Liver (tissue), 3 donors: ENCODE measurements around the gene PDE3A.

ENCODE experiments used
- EGR1 ChIP-seq, 2 donors: IDR thresholded peaks; 2 replicates each; pipeline ENCODE4 v1.6.1; 2016 to 2018; ENCODE audit warnings: antibody characterized with exemption in 2 of 2, low read depth in 2 of 2
- GABPA ChIP-seq, 2 donors: IDR thresholded peaks in 1 of 2; conservative IDR thresholded peaks in 1 of 2; 2 replicates each; pipeline ENCODE4 v1.6.1; 2016; ENCODE audit warnings: antibody characterized with exemption in 2 of 2, mild to moderate bottlenecking in 1 of 2, moderate library complexity in 1 of 2
- JUND ChIP-seq, 2 donors: IDR thresholded peaks; 2 replicates each; pipeline ENCODE4 v1.6.1; 2016; ENCODE audit warnings: antibody characterized with exemption in 2 of 2
- RAD21 ChIP-seq, 2 donors: IDR thresholded peaks; 2 replicates each; pipeline ENCODE4 v1.6.1; 2016; ENCODE audit warnings: antibody characterized with exemption in 2 of 2, mild to moderate bottlenecking in 2 of 2
- SP1 ChIP-seq: IDR thresholded peaks from 2 replicates; pipeline ENCODE4 v1.6.1; 2018; ENCODE audit warnings: antibody characterized with exemption, mild to moderate bottlenecking
- TAF1 ChIP-seq: conservative IDR thresholded peaks from 2 replicates; pipeline ENCODE4 v1.6.1; 2016; ENCODE audit warnings: antibody characterized with exemption, mild to moderate bottlenecking
- YY1 ChIP-seq: IDR thresholded peaks from 2 replicates; pipeline ENCODE4 v1.6.1; 2016; ENCODE audit warnings: antibody characterized with exemption, mild to moderate bottlenecking
- TF ChIP-seq, protein P1 (sequence below): fragments of 150-350 bp; IDR thresholded peaks from 2 replicates; pipeline ENCODE4 v1.5.1; 2017; ENCODE audit warnings: improper control_type of control experiment, low read depth, low read length; ENCODE audit not compliant: missing input control
- TF ChIP-seq, protein P2 (sequence below): IDR thresholded peaks from 2 replicates; pipeline ENCODE4 v1.6.1; 2016; ENCODE audit warnings: antibody characterized with exemption, mild to moderate bottlenecking
- donor health status: healthy.
- donor health status: healthy.

DNA sequence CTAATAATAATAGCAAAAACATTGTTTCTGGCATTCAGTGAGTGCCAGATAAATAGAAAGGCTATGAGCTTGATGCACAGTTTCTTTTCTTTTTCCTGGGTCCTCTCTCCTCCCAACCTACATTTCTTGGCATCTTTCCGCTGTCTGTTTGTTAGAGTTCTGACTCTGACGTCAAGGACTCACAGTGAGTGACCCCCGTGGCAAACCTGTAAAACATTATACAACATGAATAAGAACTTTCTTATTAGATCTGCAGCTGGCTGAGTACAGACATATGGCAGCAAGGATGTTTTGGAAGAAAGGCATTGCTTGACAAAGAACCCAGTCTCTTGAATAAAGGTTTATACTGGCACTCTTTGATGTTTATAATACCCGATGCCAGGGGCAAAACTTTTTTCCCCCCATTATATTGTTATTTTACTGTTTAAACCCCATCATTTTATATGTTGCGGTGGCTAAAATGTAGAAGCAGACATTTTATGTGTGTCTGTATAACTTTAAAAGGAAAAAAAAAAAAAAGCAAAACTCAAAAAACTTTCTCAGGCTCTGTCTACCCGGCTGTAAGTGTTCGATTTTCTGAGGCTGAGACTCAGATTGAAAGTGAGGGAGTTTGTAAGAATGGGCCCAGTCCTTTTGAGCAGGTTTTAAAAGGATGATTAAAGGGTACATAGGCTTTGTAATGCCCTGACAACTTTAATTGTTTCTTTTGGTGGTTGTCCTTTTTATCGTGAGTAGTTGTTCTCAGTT is 159.3 kb downstream of the PDE3A start:
- TF ChIP-seq JUND (IDR thresholded peaks at IDR 0.05) (no peak), GABPA (IDR thresholded peaks at IDR 0.05 in 1 of 2, conservative IDR thresholded peaks at IDR 0.05 in 1 of 2) (no peak), EGR1 (IDR thresholded peaks at IDR 0.05; ENCODE audit: low read depth in 2 of 2) (no peak), YY1 (no peak), TAF1 (no peak), SP1 (no peak), RAD21 (IDR thresholded peaks at IDR 0.05) (no peak)
- TF ChIP-seq, protein P1, sequence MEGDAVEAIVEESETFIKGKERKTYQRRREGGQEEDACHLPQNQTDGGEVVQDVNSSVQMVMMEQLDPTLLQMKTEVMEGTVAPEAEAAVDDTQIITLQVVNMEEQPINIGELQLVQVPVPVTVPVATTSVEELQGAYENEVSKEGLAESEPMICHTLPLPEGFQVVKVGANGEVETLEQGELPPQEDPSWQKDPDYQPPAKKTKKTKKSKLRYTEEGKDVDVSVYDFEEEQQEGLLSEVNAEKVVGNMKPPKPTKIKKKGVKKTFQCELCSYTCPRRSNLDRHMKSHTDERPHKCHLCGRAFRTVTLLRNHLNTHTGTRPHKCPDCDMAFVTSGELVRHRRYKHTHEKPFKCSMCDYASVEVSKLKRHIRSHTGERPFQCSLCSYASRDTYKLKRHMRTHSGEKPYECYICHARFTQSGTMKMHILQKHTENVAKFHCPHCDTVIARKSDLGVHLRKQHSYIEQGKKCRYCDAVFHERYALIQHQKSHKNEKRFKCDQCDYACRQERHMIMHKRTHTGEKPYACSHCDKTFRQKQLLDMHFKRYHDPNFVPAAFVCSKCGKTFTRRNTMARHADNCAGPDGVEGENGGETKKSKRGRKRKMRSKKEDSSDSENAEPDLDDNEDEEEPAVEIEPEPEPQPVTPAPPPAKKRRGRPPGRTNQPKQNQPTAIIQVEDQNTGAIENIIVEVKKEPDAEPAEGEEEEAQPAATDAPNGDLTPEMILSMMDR: no peak
- TF ChIP-seq, protein P2, sequence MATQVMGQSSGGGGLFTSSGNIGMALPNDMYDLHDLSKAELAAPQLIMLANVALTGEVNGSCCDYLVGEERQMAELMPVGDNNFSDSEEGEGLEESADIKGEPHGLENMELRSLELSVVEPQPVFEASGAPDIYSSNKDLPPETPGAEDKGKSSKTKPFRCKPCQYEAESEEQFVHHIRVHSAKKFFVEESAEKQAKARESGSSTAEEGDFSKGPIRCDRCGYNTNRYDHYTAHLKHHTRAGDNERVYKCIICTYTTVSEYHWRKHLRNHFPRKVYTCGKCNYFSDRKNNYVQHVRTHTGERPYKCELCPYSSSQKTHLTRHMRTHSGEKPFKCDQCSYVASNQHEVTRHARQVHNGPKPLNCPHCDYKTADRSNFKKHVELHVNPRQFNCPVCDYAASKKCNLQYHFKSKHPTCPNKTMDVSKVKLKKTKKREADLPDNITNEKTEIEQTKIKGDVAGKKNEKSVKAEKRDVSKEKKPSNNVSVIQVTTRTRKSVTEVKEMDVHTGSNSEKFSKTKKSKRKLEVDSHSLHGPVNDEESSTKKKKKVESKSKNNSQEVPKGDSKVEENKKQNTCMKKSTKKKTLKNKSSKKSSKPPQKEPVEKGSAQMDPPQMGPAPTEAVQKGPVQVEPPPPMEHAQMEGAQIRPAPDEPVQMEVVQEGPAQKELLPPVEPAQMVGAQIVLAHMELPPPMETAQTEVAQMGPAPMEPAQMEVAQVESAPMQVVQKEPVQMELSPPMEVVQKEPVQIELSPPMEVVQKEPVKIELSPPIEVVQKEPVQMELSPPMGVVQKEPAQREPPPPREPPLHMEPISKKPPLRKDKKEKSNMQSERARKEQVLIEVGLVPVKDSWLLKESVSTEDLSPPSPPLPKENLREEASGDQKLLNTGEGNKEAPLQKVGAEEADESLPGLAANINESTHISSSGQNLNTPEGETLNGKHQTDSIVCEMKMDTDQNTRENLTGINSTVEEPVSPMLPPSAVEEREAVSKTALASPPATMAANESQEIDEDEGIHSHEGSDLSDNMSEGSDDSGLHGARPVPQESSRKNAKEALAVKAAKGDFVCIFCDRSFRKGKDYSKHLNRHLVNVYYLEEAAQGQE: no peak
